Measurements from ENCODE around the gene BAZ1A. TPM values are rescaled to one million over a fixed set of nuclear protein-coding genes. Genes with fewer than 3 reads are reported as not detected.

The BAZ1A gene
- total and polyA plus RNA-seq, 2 experiments from 2014 or later, result 24.2 to 26.8 TPM

DNA sequence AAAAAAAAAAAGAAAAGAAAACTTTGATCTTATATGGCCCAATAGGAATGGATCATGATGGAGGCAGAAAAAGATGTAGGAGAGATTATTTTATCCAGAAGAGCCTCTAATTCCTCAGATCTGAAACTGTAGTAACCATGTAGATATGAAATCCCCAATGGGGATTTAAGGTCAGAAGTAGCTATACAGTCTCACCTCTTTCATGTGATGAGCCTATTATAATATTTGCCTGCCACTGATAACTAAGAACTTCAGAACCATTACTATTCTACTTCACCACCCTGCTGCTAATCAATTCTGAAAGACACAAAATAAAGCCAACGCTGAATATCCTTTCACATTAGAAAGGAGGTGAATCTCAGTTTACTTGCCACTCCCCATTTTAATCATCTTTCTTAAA, 29.3 kb downstream of the BAZ1A start (continued):
- no peak for TF ChIP-seq EZH2 (IDR thresholded peaks at IDR 0.05; ENCODE audit: low read depth, unreplicated experiment)
- no peak for TF ChIP-seq CTCF (conservative IDR thresholded peaks at IDR 0.05; ENCODE audit: low read depth in 2 of 2)
- TF ChIP-seq CREB1 (CRISPR knock-in tag; IDR thresholded peaks at IDR 0.05; ENCODE audit: low read depth), result no peak
- TF ChIP-seq, protein P1, sequence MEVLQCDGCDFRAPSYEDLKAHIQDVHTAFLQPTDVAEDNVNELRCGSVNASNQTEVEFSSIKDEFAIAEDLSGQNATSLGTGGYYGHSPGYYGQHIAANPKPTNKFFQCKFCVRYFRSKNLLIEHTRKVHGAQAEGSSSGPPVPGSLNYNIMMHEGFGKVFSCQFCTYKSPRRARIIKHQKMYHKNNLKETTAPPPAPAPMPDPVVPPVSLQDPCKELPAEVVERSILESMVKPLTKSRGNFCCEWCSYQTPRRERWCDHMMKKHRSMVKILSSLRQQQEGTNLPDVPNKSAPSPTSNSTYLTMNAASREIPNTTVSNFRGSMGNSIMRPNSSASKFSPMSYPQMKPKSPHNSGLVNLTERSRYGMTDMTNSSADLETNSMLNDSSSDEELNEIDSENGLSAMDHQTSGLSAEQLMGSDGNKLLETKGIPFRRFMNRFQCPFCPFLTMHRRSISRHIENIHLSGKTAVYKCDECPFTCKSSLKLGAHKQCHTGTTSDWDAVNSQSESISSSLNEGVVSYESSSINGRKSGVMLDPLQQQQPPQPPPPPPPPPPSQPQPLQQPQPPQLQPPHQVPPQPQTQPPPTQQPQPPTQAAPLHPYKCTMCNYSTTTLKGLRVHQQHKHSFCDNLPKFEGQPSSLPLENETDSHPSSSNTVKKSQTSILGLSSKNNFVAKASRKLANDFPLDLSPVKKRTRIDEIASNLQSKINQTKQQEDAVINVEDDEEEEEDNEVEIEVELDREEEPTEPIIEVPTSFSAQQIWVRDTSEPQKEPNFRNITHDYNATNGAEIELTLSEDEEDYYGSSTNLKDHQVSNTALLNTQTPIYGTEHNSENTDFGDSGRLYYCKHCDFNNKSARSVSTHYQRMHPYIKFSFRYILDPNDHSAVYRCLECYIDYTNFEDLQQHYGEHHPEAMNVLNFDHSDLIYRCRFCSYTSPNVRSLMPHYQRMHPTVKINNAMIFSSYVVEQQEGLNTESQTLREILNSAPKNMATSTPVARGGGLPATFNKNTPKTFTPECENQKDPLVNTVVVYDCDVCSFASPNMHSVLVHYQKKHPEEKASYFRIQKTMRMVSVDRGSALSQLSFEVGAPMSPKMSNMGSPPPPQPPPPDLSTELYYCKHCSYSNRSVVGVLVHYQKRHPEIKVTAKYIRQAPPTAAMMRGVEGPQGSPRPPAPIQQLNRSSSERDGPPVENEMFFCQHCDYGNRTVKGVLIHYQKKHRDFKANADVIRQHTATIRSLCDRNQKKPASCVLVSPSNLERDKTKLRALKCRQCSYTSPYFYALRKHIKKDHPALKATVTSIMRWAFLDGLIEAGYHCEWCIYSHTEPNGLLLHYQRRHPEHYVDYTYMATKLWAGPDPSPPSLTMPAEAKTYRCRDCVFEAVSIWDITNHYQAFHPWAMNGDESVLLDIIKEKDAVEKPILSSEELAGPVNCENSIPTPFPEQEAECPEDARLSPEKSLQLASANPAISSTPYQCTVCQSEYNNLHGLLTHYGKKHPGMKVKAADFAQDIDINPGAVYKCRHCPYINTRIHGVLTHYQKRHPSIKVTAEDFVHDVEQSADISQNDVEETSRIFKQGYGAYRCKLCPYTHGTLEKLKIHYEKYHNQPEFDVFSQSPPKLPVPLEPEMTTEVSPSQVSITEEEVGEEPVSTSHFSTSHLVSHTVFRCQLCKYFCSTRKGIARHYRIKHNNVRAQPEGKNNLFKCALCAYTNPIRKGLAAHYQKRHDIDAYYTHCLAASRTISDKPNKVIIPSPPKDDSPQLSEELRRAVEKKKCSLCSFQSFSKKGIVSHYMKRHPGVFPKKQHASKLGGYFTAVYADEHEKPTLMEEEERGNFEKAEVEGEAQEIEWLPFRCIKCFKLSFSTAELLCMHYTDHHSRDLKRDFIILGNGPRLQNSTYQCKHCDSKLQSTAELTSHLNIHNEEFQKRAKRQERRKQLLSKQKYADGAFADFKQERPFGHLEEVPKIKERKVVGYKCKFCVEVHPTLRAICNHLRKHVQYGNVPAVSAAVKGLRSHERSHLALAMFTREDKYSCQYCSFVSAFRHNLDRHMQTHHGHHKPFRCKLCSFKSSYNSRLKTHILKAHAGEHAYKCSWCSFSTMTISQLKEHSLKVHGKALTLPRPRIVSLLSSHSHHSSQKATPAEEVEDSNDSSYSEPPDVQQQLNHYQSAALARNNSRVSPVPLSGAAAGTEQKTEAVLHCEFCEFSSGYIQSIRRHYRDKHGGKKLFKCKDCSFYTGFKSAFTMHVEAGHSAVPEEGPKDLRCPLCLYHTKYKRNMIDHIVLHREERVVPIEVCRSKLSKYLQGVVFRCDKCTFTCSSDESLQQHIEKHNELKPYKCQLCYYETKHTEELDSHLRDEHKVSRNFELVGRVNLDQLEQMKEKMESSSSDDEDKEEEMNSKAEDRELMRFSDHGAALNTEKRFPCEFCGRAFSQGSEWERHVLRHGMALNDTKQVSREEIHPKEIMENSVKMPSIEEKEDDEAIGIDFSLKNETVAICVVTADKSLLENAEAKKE (CRISPR knock-in tag; IDR thresholded peaks at IDR 0.05), result no peak
- TF ChIP-seq POLR2AphosphoS5 (IDR thresholded peaks at IDR 0.05; ENCODE audit: low read depth), result no peak

DNA sequence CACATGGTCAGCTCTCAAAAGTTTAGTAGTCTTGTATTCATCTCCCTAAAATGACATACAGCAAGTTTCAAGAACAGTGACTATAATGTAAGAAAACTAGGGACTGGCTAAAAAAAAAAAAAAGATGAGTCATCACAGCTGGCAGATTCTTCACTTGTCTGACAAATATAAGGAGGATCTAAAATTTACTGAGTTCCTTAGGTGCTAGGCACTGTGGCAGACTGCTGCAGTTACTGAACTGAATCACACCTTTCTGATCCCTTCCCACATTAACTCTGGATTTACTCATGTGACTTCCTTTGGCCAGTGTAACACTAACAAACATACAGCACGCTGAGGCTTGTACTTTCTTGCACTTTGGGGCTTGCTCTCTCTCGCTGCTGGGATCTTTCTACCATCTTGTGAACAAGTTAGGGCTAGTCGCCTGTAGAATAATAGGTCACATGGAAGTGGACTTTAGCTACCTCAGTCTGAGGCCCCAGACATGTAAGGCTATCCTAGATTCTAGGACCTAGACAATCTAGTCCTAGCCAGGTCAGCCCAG, 32.1 kb downstream of the BAZ1A start:
- H3K4me2 ChIP-seq, result no peak overlapping the region
- no peaks in the 10 kb centered on the region for H4K20me1 ChIP-seq (replicated peaks; ENCODE audit: insufficient read depth)
- H3K9me2 ChIP-seq (ENCODE audit: insufficient read depth), result no peaks in the 10 kb centered on the region
- H3K27me3 Mint-ChIP-seq (ENCODE audit: insufficient read depth, low read depth, poor library complexity), result no peaks in the 10 kb centered on the region
- H3K4me1 ChIP-seq (ENCODE audit: insufficient read depth), result peaks cover 2% of the 10 kb centered on the region; the same call in 1 of the 2 replicates
- no peak overlapping the region for H2AFZ ChIP-seq
- H3K4me1 Mint-ChIP-seq, result peaks cover 5% of the 10 kb centered on the region
- peak overlapping the region; percentile 67 for H3K27ac Mint-ChIP-seq
- no peaks in the 10 kb centered on the region for H3K36me3 ChIP-seq (ENCODE audit: insufficient read depth)
- H3F3A ChIP-seq (replicated peaks; ENCODE audit: low read depth), result no peaks in the 10 kb centered on the region
- H3K27ac ChIP-seq (ENCODE audit: low read depth), result peak overlapping the region; percentile 78; the same call in 1 of the 2 replicates
- H3K4me3 Mint-ChIP-seq, result no peak overlapping the region
- no peak overlapping the region for H3K4me3 ChIP-seq
- H3K79me2 ChIP-seq (replicated peaks; ENCODE audit: insufficient read depth), result no peaks in the 10 kb centered on the region; the same call in 1 of the 2 replicates
- no peaks in the 10 kb centered on the region for H3K27me3 ChIP-seq (ENCODE audit: insufficient read depth)
- ATAC-seq, result no peak
- no peak for DNase-seq (ENCODE audit: low spot score)
- no peaks in the 10 kb centered on the region for H3K9me3 Mint-ChIP-seq
- H3K36me3 Mint-ChIP-seq (ENCODE audit: low read depth), result peaks cover 3% of the 10 kb centered on the region; the same call in 2 of the 3 replicates
- TF ChIP-seq, protein P2, sequence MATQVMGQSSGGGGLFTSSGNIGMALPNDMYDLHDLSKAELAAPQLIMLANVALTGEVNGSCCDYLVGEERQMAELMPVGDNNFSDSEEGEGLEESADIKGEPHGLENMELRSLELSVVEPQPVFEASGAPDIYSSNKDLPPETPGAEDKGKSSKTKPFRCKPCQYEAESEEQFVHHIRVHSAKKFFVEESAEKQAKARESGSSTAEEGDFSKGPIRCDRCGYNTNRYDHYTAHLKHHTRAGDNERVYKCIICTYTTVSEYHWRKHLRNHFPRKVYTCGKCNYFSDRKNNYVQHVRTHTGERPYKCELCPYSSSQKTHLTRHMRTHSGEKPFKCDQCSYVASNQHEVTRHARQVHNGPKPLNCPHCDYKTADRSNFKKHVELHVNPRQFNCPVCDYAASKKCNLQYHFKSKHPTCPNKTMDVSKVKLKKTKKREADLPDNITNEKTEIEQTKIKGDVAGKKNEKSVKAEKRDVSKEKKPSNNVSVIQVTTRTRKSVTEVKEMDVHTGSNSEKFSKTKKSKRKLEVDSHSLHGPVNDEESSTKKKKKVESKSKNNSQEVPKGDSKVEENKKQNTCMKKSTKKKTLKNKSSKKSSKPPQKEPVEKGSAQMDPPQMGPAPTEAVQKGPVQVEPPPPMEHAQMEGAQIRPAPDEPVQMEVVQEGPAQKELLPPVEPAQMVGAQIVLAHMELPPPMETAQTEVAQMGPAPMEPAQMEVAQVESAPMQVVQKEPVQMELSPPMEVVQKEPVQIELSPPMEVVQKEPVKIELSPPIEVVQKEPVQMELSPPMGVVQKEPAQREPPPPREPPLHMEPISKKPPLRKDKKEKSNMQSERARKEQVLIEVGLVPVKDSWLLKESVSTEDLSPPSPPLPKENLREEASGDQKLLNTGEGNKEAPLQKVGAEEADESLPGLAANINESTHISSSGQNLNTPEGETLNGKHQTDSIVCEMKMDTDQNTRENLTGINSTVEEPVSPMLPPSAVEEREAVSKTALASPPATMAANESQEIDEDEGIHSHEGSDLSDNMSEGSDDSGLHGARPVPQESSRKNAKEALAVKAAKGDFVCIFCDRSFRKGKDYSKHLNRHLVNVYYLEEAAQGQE (IDR thresholded peaks at IDR 0.05; ENCODE audit: unreplicated experiment), result no peak
- TF ChIP-seq EZH2 (IDR thresholded peaks at IDR 0.05; ENCODE audit: low read depth, unreplicated experiment) (no peak), CTCF (conservative IDR thresholded peaks at IDR 0.05; ENCODE audit: low read depth in 2 of 2) (no peak), CREB1 (CRISPR knock-in tag; IDR thresholded peaks at IDR 0.05; ENCODE audit: low read depth) (no peak), ZNF331 (CRISPR knock-in tag; IDR thresholded peaks at IDR 0.05; ENCODE audit: low read depth) (no peak)
